Spinal cord (tissue), 10 donors: ENCODE measurements around the gene IRAG1. TPM values are rescaled to one million over a fixed set of nuclear protein-coding genes. Genes with fewer than 3 reads are reported as not detected.

Experiments
- DNase-seq, 6 donors: peaks; one replicate each; pipeline versions ENCODE4 v3.0.0 to v3.0.0-alpha.2; 2013 to 2015; ENCODE audit warnings: low spot score in 6 of 6, low read depth in 4 of 6
- H3K27ac ChIP-seq: one replicate; pipeline ENCODE4 v1.5.1; 2013; ENCODE audit warnings: low read depth, low read length, control low read depth
- H3K27me3 ChIP-seq: one replicate; pipeline ENCODE4 v1.6.1; 2013; ENCODE audit warnings: low read length; ENCODE audit not compliant: control insufficient read depth, insufficient read depth
- H3K36me3 ChIP-seq: one replicate; pipeline ENCODE4 v1.6.1; 2013; ENCODE audit warnings: low read length; ENCODE audit not compliant: control insufficient read depth, insufficient read depth
- H3K4me1 ChIP-seq: one replicate; pipeline ENCODE4 v1.6.1; 2013; ENCODE audit warnings: low read length; ENCODE audit not compliant: control insufficient read depth, insufficient read depth
- H3K4me3 ChIP-seq: one replicate; pipeline ENCODE4 v1.5.1; 2013; ENCODE audit warnings: low read depth, low read length, control low read depth
- H3K9me3 ChIP-seq: one replicate; pipeline ENCODE4 v1.6.1; 2013; ENCODE audit warnings: low read length; ENCODE audit not compliant: control insufficient read depth, insufficient read depth
- WGBS: methylation state at CpG from one replicate; pipeline ENCODE4 v1.1.5; 2013; ENCODE audit warnings: missing lambda C conversion rate; ENCODE audit not compliant: insufficient coverage; 5-methylcytosine and 5-hydroxymethylcytosine counted together
- polyA plus RNA-seq, 2 donors: library from polyadenylated mRNA; unstranded; fragments of 120-200 nt; gene quantifications; one replicate each; pipeline ENCODE4 v1.2.1, GENCODE V29; 2013; ENCODE audit not compliant: insufficient read length in 2 of 2
- small RNA-seq: library from RNA; depleted of rRNA; stranded (forward); fragments of <200 nt; gene quantifications from one replicate; pipeline ENCODE3, GENCODE V24; 2014; ENCODE audit warnings: low replicate concordance
- total RNA-seq, 2 donors: library from RNA; depleted of rRNA in 1 of 2; stranded (reverse); fragments of 120-200 nt in 1 of 2; fragments of >200 nt in 1 of 2; gene quantifications; one replicate each; pipeline versions ENCODE4 v1.2.3 to v1.2.4, GENCODE V29; 2013 to 2014
- donor health status: healthy.

Gene IRAG1
- total and polyA plus RNA-seq, 4 donors: 4.2 to 13.8 (median 4.9) TPM

GRCh38 chr11:10650630-10651029 is 42.9 kb downstream of the IRAG1 start:
- no peak overlapping the region for H3K4me3 ChIP-seq
- no peaks in the 10 kb centered on the region for H3K9me3 ChIP-seq
- no peaks in the 10 kb centered on the region for H3K36me3 ChIP-seq
- H3K27ac ChIP-seq: no peak overlapping the region
- no peak for DNase-seq
- H3K4me1 ChIP-seq: no peaks in the 10 kb centered on the region
- 67% methylated on average over 2 of the region's 2 CpGs for WGBS
- H3K27me3 ChIP-seq: no peaks in the 10 kb centered on the region

GRCh38 chr11:10650166-10650565 is 43.4 kb downstream of the IRAG1 start:
- DNase-seq: no peak
- Histone ChIP-seq H3K4me3 (no peak overlapping the region), H3K4me1 (no peaks in the 10 kb centered on the region), H3K27me3 (no peaks in the 10 kb centered on the region), H3K9me3 (no peaks in the 10 kb centered on the region), H3K27ac (no peak overlapping the region), H3K36me3 (no peaks in the 10 kb centered on the region)
- WGBS: 71% methylated on average over 1 of the region's 1 CpG

- Histone ChIP-seq H3K27ac (no peak overlapping the region), H3K4me3 (no peak overlapping the region), H3K36me3 (no peaks in the 10 kb centered on the region), H3K4me1 (no peaks in the 10 kb centered on the region), H3K9me3 (no peaks in the 10 kb centered on the region), H3K27me3 (no peaks in the 10 kb centered on the region)
- no peak for DNase-seq
- 91% methylated on average over 7 of the region's 7 CpGs for WGBS
Measured at GRCh38 chr11:10648871-10649270, 44.7 kb downstream of the IRAG1 start.

GRCh38 chr11:10646681-10647355 is 46.7 kb downstream of the IRAG1 start:
- H3K27ac ChIP-seq: no peak overlapping the region
- H3K4me1 ChIP-seq: no peaks in the 10 kb centered on the region
- 87% methylated on average over 7 of the region's 8 CpGs for WGBS
- no peak overlapping the region for H3K4me3 ChIP-seq
- H3K27me3 ChIP-seq: no peaks in the 10 kb centered on the region
- no peaks in the 10 kb centered on the region for H3K36me3 ChIP-seq
- no peaks in the 10 kb centered on the region for H3K9me3 ChIP-seq
- DNase-seq: no peak

GRCh38 chr11:10646005-10646404 is 47.5 kb downstream of the IRAG1 start:
- Histone ChIP-seq H3K4me1 (no peaks in the 10 kb centered on the region), H3K9me3 (no peaks in the 10 kb centered on the region), H3K36me3 (no peaks in the 10 kb centered on the region), H3K4me3 (no peak overlapping the region), H3K27me3 (no peaks in the 10 kb centered on the region), H3K27ac (no peak overlapping the region)
- no peak for DNase-seq

GRCh38 chr11:10645212-10645795 is 48.3 kb downstream of the IRAG1 start:
- Histone ChIP-seq H3K27me3 (no peaks in the 10 kb centered on the region), H3K4me3 (no peak overlapping the region), H3K9me3 (no peaks in the 10 kb centered on the region), H3K27ac (no peak overlapping the region), H3K4me1 (no peaks in the 10 kb centered on the region), H3K36me3 (no peaks in the 10 kb centered on the region)
- WGBS: 89% methylated on average over 4 of the region's 6 CpGs
- no peak for DNase-seq

Small RNA genes lying within 50 kb of the gene (small RNA-seq; reads per million reads assigned to genes)
- gene RF00019: not detected

Other genes with a start within 250 kb of the IRAG1 start
- gene AMPD3, start 238.5 kb downstream of the IRAG1 start, total RNA-seq: 10 to 100 TPM; 12.8 to 13.0 TPM
- gene AMPD3, start 238.5 kb downstream of the IRAG1 start, polyA plus RNA-seq: 10 to 100 TPM; 14.3 to 19.0 TPM
- 10 to 100 TPM; 51.6 to 91.2 TPM for gene RNF141, start 152.6 kb downstream of the IRAG1 start, total RNA-seq
- gene RNF141, start 152.6 kb downstream of the IRAG1 start, polyA plus RNA-seq: 10 to 100 TPM; 59.0 to 77.1 TPM
- gene LYVE1, start 125.1 kb downstream of the IRAG1 start, total RNA-seq: 10 to 100 TPM; 44.8 to 56.5 TPM
- 10 to 100 TPM; 12.5 to 17.8 TPM for gene LYVE1, start 125.1 kb downstream of the IRAG1 start, polyA plus RNA-seq
- gene CTR9, start 57.5 kb upstream of the IRAG1 start, total RNA-seq: 10 to 100 TPM; 33.1 to 34.5 TPM
- gene CTR9, start 57.5 kb upstream of the IRAG1 start, polyA plus RNA-seq: 10 to 100 TPM; 29.4 to 34.1 TPM
- gene EIF4G2, start 115.2 kb upstream of the IRAG1 start, total RNA-seq: 1,000 to 10,000 TPM in 1 of 2 donors, 100 to 1,000 TPM in 1; 782 to 1,040 TPM
- 1,000 to 10,000 TPM in 1 of 2 donors, 100 to 1,000 TPM in 1; 917 to 1,101 TPM for gene EIF4G2, start 115.2 kb upstream of the IRAG1 start, polyA plus RNA-seq
- gene ZBED5, start 164.3 kb upstream of the IRAG1 start, total RNA-seq: 10 to 100 TPM; 64.5 to 64.6 TPM
- 10 to 100 TPM; 83.4 to 96.0 TPM for gene ZBED5, start 164.3 kb upstream of the IRAG1 start, polyA plus RNA-seq